Caki2 (cell line): ENCODE data around the gene POU6F2. TPM values are rescaled to one million over a fixed set of nuclear protein-coding genes. Genes with fewer than 3 reads are reported as not detected.

Source experiments
- total RNA-seq: library from RNA; depleted of rRNA; stranded (reverse); fragments of >200 nt; shearing (Covaris generic); gene quantifications from 2 replicates; pipeline ENCODE4 v1.2.3, GENCODE V29; 2014; ENCODE audit warnings: low replicate concordance; rRNA removed

POU6F2 gene
- total RNA-seq, 1 experiment from 2014 or later: not detected

Other genes starting within 250 kb of the POU6F2 start
- 19.1 and 30.3 TPM in 2 replicates for gene VPS41, start 68.7 kb upstream of the POU6F2 start, total RNA-seq